Measurements from ENCODE around the gene PSEN1. TPM values are rescaled to one million over a fixed set of nuclear protein-coding genes. Genes with fewer than 3 reads are reported as not detected.

Gene PSEN1
- total and polyA plus RNA-seq, 2 donors (not counting 3 experiments of a cell fraction or from before 2014, with no cell fraction given), result 16.5 to 36.8 TPM

DNA sequence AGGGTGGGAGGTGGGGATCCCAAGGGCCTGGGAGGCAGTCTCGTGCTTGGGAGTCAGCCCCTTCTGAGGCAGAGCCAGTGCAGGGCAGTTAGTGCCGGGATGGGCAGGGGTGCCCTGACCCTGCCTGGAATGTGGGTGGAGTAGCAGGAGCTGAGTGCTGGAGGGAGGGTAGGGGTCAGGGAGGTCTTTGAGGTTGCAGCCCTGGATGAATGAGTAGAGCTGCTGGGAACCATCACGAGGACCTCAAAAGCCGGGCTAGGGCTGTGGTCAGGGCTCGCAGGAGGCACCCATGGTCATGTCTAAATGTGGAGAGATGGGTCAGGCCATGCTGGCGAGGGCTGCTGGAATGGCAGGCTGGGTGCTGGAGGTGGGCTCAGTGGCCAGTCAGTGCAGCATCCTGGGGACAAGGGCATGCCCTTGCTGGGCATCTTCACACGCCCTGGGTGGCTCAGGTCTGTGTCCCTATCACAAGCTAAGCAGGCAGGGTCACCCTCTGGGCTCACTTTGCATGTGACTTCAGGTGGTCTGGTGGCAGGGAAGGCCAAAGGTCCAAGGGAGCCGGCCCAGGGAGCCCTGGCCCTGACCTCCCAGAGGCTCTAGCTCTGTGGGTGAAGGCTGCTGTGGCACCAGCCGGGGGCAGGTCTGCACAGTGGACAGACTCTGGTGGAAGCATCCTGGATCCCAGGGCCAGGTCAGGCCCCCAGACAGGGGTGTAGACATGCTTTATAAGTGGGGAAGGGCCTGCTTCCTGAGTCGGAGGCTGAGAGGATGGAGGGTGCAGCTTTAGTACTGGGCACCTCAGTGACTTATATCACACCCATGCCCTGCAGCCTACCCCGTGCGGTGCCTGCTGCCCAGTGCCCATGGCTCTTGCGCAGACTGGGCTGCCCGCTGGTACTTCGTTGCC lies 125.5 kb downstream of the PSEN1 start:
- no peak overlapping the region for H3K27ac ChIP-seq (ENCODE audit: insufficient read depth, low read depth, low read length)
- no peaks in the 10 kb centered on the region for H3K27me3 ChIP-seq (ENCODE audit: control insufficient read depth in 2 of 2, insufficient read depth in 2 of 2, low read length in 2 of 2)
- ChIA-PET CTCF (interaction anchor here (0.5 kb wide), 1 partner anchor 210 kb away, joined by 3 read pairs; no protein-coding TSS in a partner anchor), POLR2A (no interaction called here)
- H3K9me1 ChIP-seq (replicated peaks; ENCODE audit: control insufficient read depth, extremely low read depth, insufficient read depth, low read length), result no peaks in the 10 kb centered on the region
- H3K9me3 ChIP-seq (replicated peaks; ENCODE audit: control insufficient read depth, insufficient read depth, low read length), result no peaks in the 10 kb centered on the region
- BruUV-seq (replicated peaks), result no TSS peak
- H3K9ac ChIP-seq (replicated peaks; ENCODE audit: extremely low read depth, insufficient read depth, low read length), result no peak overlapping the region
- no peak for FAIRE-seq
- H2AFZ ChIP-seq (ENCODE audit: low read depth, low read length), result no peak overlapping the region
- no peaks in the 10 kb centered on the region for H4K20me1 ChIP-seq (replicated peaks; ENCODE audit: control insufficient read depth, extremely low read depth, insufficient read depth, low read length)
- H3K4me3 ChIP-seq (replicated peaks in 1 of 3; ENCODE audit: insufficient read depth in 1 of 3, low read depth in 1 of 3, low read length in 3 of 3), result no peak overlapping the region
- H3K4me1 ChIP-seq (ENCODE audit: control insufficient read depth, extremely low read depth, insufficient read depth, low read length), result no peaks in the 10 kb centered on the region
- dilution Hi-C loops (cut with MboI; ENCODE audit: extremely low pct_ligation_motif_present, low sequenced_read_pairs) (no loop called here), intact Hi-C loops (cut with micrococcal nuclease) (no loop called here)
- no peaks in the 10 kb centered on the region for H3K79me2 ChIP-seq (ENCODE audit: control insufficient read depth, insufficient read depth, low read length)
- no peaks in the 10 kb centered on the region for H3K36me3 ChIP-seq (ENCODE audit: control insufficient read depth in 2 of 2, extremely low read depth in 1 of 2, insufficient read depth in 2 of 2, low read length in 2 of 2)
- no peak for TF ChIP-seq JUN (IDR thresholded peaks at IDR 0.05; ENCODE audit: borderline replicate concordance, insufficient read depth, insufficient read length, low read depth)
- TF ChIP-seq POLR2A (IDR thresholded peaks at IDR 0.05; ENCODE audit: low read depth, low read length), result no peak
- TF ChIP-seq GATA2 (IDR thresholded peaks at IDR 0.05; ENCODE audit: insufficient read depth, insufficient read length, low read depth, low read length), result no peak
- TF ChIP-seq, protein P1, sequence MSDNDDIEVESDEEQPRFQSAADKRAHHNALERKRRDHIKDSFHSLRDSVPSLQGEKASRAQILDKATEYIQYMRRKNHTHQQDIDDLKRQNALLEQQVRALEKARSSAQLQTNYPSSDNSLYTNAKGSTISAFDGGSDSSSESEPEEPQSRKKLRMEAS (IDR thresholded peaks at IDR 0.05; ENCODE audit: insufficient read depth, insufficient read length), result no peak
- no peak for TF ChIP-seq POLR2AphosphoS5 (IDR thresholded peaks at IDR 0.05; ENCODE audit: insufficient read depth, low read depth, low read length)
- TF ChIP-seq MYC (IDR thresholded peaks at IDR 0.05; ENCODE audit: low read depth, low read length), result no peak
- no peak for TF ChIP-seq FOS (IDR thresholded peaks at IDR 0.05; ENCODE audit: borderline replicate concordance, insufficient read depth, low read length)
- TF ChIP-seq, protein P2, sequence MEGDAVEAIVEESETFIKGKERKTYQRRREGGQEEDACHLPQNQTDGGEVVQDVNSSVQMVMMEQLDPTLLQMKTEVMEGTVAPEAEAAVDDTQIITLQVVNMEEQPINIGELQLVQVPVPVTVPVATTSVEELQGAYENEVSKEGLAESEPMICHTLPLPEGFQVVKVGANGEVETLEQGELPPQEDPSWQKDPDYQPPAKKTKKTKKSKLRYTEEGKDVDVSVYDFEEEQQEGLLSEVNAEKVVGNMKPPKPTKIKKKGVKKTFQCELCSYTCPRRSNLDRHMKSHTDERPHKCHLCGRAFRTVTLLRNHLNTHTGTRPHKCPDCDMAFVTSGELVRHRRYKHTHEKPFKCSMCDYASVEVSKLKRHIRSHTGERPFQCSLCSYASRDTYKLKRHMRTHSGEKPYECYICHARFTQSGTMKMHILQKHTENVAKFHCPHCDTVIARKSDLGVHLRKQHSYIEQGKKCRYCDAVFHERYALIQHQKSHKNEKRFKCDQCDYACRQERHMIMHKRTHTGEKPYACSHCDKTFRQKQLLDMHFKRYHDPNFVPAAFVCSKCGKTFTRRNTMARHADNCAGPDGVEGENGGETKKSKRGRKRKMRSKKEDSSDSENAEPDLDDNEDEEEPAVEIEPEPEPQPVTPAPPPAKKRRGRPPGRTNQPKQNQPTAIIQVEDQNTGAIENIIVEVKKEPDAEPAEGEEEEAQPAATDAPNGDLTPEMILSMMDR (IDR thresholded peaks at IDR 0.05; ENCODE audit: extremely low read depth in 1 of 2, insufficient read depth in 1 of 2, low read depth in 1 of 2, low read length in 2 of 2), result no peak
- no peak for TF ChIP-seq EZH2 (IDR thresholded peaks at IDR 0.05; ENCODE audit: borderline replicate concordance, low read depth, low read length, severe bottlenecking)
- DNase-seq (ENCODE audit: low read depth, low spot score), result no peak
- no peak overlapping the region for H3K4me2 ChIP-seq (ENCODE audit: insufficient read depth, low read length)

All from endothelial cell of umbilical vein (primary cell).